ENCODE measurements around the gene MAPK1IP1L. TPM values are rescaled to one million over a fixed set of nuclear protein-coding genes. Genes with fewer than 3 reads are reported as not detected.

Gene MAPK1IP1L
- total and polyA plus RNA-seq, 2 of the 13 experiments (the other 11 are each of a cell fraction or from before 2014, with no cell fraction given) = 27.8 to 68.4 TPM

DNA sequence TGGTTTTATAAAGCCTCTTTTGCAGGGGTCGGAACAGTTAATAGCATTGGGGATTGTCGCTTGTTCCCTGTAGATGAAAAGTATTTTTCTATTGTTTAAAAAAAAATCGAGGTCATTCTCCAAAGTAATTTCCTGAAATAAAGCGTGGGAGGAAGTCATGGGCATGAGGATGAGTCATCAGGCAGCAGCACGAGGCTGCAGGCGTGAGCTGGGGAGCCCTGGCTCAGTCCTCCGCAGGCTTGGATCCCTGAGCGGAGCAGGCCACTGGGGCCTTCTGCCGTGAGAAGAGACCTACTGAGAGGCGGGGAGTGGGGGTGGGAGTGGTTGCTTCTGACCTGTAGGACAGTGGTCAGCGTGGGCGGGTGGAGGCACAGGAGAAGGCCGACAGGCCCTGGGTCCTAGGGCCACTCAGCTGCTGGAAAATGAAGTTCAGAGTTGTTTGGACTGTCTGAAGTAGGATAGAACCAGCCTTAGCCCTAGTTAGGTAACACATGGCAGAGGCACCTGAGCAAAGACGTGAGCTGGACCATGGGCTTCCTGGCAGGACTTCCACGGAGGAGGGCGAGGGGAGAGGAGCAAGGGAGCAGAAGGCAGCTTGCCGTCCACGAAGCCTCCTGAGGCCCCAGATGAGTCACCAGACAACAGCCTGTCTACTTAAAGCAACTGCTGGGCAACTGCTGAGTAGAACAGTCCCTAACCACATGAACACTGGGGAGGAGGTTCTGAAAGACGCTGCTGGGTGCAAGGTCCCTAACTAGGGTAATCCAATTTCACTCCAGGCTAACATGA lies 56.5 kb downstream of the MAPK1IP1L start (continued):
- peak; percentile 58; the same call in 1 of the 2 replicates for TF ChIP-seq YEATS2 (CRISPR knock-in tag; IDR thresholded peaks at IDR 0.05; ENCODE audit: borderline replicate concordance)
- TF ChIP-seq ZNF251 (CRISPR knock-in tag; IDR thresholded peaks at IDR 0.05) = peak; percentile 52; the same call in 1 of the 2 replicates
- peak; percentile 95 for TF ChIP-seq ELF3 (CRISPR knock-in tag; IDR thresholded peaks at IDR 0.05)
- TF ChIP-seq, protein P1, sequence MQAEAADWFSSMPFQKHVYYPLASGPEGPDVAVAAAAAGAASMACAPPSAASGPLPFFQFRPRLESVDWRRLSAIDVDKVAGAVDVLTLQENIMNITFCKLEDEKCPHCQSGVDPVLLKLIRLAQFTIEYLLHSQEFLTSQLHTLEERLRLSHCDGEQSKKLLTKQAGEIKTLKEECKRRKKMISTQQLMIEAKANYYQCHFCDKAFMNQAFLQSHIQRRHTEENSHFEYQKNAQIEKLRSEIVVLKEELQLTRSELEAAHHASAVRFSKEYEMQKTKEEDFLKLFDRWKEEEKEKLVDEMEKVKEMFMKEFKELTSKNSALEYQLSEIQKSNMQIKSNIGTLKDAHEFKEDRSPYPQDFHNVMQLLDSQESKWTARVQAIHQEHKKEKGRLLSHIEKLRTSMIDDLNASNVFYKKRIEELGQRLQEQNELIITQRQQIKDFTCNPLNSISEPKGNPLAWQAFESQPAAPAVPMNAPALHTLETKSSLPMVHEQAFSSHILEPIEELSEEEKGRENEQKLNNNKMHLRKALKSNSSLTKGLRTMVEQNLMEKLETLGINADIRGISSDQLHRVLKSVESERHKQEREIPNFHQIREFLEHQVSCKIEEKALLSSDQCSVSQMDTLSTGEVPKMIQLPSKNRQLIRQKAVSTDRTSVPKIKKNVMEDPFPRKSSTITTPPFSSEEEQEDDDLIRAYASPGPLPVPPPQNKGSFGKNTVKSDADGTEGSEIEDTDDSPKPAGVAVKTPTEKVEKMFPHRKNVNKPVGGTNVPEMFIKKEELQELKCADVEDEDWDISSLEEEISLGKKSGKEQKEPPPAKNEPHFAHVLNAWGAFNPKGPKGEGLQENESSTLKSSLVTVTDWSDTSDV (CRISPR knock-in tag; IDR thresholded peaks at IDR 0.05) = peak; percentile 70; the same call in 1 of the 2 replicates
- TF ChIP-seq POLR2A (IDR thresholded peaks at IDR 0.05; ENCODE audit: insufficient read depth in 1 of 2, low read depth in 2 of 2, low read length in 2 of 2) = peak; percentile 64 to 79
- TF ChIP-seq PLRG1 (conservative IDR thresholded peaks at IDR 0.05) = no peak
- peak; percentile 58 for TF ChIP-seq ZNF614 (CRISPR knock-in tag; IDR thresholded peaks at IDR 0.05; ENCODE audit: borderline replicate concordance)
- peak; percentile 47; the same call in 1 of the 2 replicates for TF ChIP-seq ZNF709 (CRISPR knock-in tag; IDR thresholded peaks at IDR 0.05)
- TF ChIP-seq HOXA9 (CRISPR knock-in tag; IDR thresholded peaks at IDR 0.05; ENCODE audit: borderline replicate concordance) = no peak
- TF ChIP-seq NCOA5 (CRISPR knock-in tag; IDR thresholded peaks at IDR 0.05) = no peak
- TF ChIP-seq SMYD3 (CRISPR knock-in tag; IDR thresholded peaks at IDR 0.05) = peak; percentile 43; the same call in 1 of the 2 replicates
- TF ChIP-seq ZNF768 (CRISPR knock-in tag; IDR thresholded peaks at IDR 0.05) = peak; percentile 66; the same call in 1 of the 2 replicates
- TF ChIP-seq BRCA1 (CRISPR knock-in tag; IDR thresholded peaks at IDR 0.05) = peak; percentile 87; the same call in 1 of the 2 replicates
- TF ChIP-seq, protein P2, sequence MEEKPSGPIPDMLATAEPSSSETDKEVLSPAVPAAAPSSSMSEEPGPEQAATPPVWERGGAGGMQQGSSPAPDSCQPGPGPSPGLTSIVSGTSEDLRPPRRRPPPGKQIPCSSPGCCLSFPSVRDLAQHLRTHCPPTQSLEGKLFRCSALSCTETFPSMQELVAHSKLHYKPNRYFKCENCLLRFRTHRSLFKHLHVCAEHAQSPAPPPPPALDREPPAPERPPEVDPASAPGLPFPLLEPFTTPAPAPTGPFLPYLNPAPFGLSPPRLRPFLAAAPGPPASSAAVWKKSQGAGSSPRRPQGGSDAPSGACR (CRISPR knock-in tag; IDR thresholded peaks at IDR 0.05) = no peak
- 0 out of 2 replicates have a peak, but pooled peaks have one; percentile 9 for TF ChIP-seq LCORL (IDR thresholded peaks at IDR 0.05)
- TF ChIP-seq LCORL (CRISPR knock-in tag; IDR thresholded peaks at IDR 0.05) = 0 out of 2 replicates have a peak, but pooled peaks have one; percentile 37
- peak; percentile 75; the same call in 1 of the 2 replicates for TF ChIP-seq TBX2 (CRISPR knock-in tag; IDR thresholded peaks at IDR 0.05; ENCODE audit: borderline replicate concordance)
- TF ChIP-seq ZNF572 (CRISPR knock-in tag; IDR thresholded peaks at IDR 0.05) = peak; percentile 87; the same call in 1 of the 2 replicates
- TF ChIP-seq, protein P3, sequence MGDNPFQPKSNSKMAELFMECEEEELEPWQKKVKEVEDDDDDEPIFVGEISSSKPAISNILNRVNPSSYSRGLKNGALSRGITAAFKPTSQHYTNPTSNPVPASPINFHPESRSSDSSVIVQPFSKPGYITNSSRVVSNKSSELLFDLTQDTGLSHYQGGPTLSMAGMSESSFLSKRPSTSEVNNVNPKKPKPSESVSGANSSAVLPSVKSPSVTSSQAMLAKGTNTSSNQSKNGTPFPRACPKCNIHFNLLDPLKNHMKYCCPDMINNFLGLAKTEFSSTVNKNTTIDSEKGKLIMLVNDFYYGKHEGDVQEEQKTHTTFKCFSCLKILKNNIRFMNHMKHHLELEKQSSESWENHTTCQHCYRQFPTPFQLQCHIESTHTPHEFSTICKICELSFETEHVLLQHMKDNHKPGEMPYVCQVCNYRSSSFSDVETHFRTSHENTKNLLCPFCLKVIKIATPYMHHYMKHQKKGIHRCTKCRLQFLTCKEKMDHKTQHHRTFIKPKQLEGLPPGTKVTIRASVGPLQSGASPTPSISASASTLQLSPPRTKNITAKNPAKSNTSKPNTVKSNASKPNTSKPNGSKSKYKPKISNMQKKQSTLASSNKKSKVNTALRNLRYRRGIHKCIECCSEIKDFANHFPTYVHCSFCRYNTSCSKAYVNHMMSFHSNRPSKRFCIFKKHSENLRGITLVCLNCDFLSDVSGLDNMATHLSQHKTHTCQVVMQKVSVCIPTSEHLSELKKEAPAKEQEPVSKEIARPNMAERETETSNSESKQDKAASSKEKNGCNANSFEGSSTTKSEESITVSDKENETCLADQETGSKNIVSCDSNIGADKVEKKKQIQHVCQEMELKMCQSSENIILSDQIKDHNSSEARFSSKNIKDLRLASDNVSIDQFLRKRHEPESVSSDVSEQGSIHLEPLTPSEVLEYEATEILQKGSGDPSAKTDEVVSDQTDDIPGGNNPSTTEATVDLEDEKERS (CRISPR knock-in tag; IDR thresholded peaks at IDR 0.05) = 0 out of 2 replicates have a peak, but pooled peaks have one; percentile 31
- no peak for TF ChIP-seq ZC3H4 (CRISPR knock-in tag; IDR thresholded peaks at IDR 0.05; ENCODE audit: borderline replicate concordance)
- no peak for TF ChIP-seq TBL1XR1 (IDR thresholded peaks at IDR 0.05; ENCODE audit: borderline replicate concordance, low read length, partially characterized antibody)

Data from HepG2 (cell line).